IPS-15b (cell line): Measurements from ENCODE around the gene TSC22D2.

Experiments
- H3K27me3 ChIP-seq: one replicate; pipeline ENCODE4 v1.6.1; 2013; ENCODE audit warnings: low read length; ENCODE audit not compliant: control insufficient read depth, insufficient read depth
- H3K36me3 ChIP-seq: one replicate; pipeline ENCODE4 v1.6.1; 2013; ENCODE audit warnings: low read length; ENCODE audit not compliant: control insufficient read depth, insufficient read depth
- H3K4me1 ChIP-seq: one replicate; pipeline ENCODE4 v1.6.1; 2013; ENCODE audit warnings: mild to moderate bottlenecking, low read length; ENCODE audit not compliant: control insufficient read depth, insufficient read depth
- H3K4me3 ChIP-seq: one replicate; pipeline ENCODE4 v1.5.1; 2013; ENCODE audit warnings: low read depth, low read length
- H3K9ac ChIP-seq: one replicate; pipeline ENCODE4 v1.6.1; 2013; ENCODE audit warnings: low read depth, mild to moderate bottlenecking, low read length
- H3K9me3 ChIP-seq: one replicate; pipeline ENCODE4 v1.6.1; 2013; ENCODE audit warnings: mild to moderate bottlenecking, low read length; ENCODE audit not compliant: control insufficient read depth, insufficient read depth

TSC22D2 gene

GRCh38 chr3:150419076-150419868 lies 11.2 kb downstream of the TSC22D2 start:
- Histone ChIP-seq H3K36me3 (no peaks in the 10 kb centered on the region), H3K27me3 (no peaks in the 10 kb centered on the region), H3K4me1 (peaks cover 7% of the 10 kb centered on the region), H3K4me3 (no peak overlapping the region), H3K9me3 (no peaks in the 10 kb centered on the region), H3K9ac (no peak overlapping the region)

- Histone ChIP-seq H3K36me3 (no peaks in the 10 kb centered on the region), H3K4me1 (peaks cover 2% of the 10 kb centered on the region), H3K9ac (no peak overlapping the region)
These were observed 11.9 kb downstream of the TSC22D2 start for GRCh38 chr3:150419959-150420358.

GRCh38 chr3:150421256-150421655 lies 13.2 kb downstream of the TSC22D2 start:
- Histone ChIP-seq H3K9ac (no peak overlapping the region), H3K36me3 (no peaks in the 10 kb centered on the region), H3K4me1 (peaks cover 2% of the 10 kb centered on the region), H3K27me3 (no peaks in the 10 kb centered on the region), H3K9me3 (no peaks in the 10 kb centered on the region), H3K4me3 (no peak overlapping the region)

More at GRCh38 chr3:150419959-150420358, 11.9 kb downstream of the TSC22D2 start:
- H3K9me3 ChIP-seq = no peaks in the 10 kb centered on the region
- H3K4me3 ChIP-seq = no peak overlapping the region
- H3K27me3 ChIP-seq = no peaks in the 10 kb centered on the region

- Histone ChIP-seq H3K27me3 (no peaks in the 10 kb centered on the region), H3K9me3 (no peaks in the 10 kb centered on the region), H3K9ac (no peak overlapping the region), H3K4me3 (no peak overlapping the region), H3K4me1 (peaks cover 2% of the 10 kb centered on the region), H3K36me3 (no peaks in the 10 kb centered on the region)
These were observed 13.9 kb downstream of the TSC22D2 start for GRCh38 chr3:150421799-150422548.

GRCh38 chr3:150422907-150423306 lies 14.8 kb downstream of the TSC22D2 start:
- H3K9ac ChIP-seq = no peak overlapping the region
- no peaks in the 10 kb centered on the region for H3K9me3 ChIP-seq
- H3K4me1 ChIP-seq = peaks cover 2% of the 10 kb centered on the region
- no peaks in the 10 kb centered on the region for H3K27me3 ChIP-seq
- no peak overlapping the region for H3K4me3 ChIP-seq
- H3K36me3 ChIP-seq = no peaks in the 10 kb centered on the region

GRCh38 chr3:150423761-150424160 lies 15.7 kb downstream of the TSC22D2 start:
- no peak overlapping the region for H3K9ac ChIP-seq
- no peaks in the 10 kb centered on the region for H3K9me3 ChIP-seq
- H3K27me3 ChIP-seq = no peaks in the 10 kb centered on the region
- H3K4me1 ChIP-seq = peaks cover 3% of the 10 kb centered on the region
- H3K4me3 ChIP-seq = no peak overlapping the region
- H3K36me3 ChIP-seq = no peaks in the 10 kb centered on the region

GRCh38 chr3:150426292-150426691 lies 18.2 kb downstream of the TSC22D2 start:
- Histone ChIP-seq H3K4me3 (no peak overlapping the region), H3K27me3 (no peaks in the 10 kb centered on the region), H3K9ac (no peak overlapping the region), H3K9me3 (no peaks in the 10 kb centered on the region), H3K36me3 (no peaks in the 10 kb centered on the region), H3K4me1 (peaks cover 3% of the 10 kb centered on the region)

GRCh38 chr3:150428562-150428961 lies 20.5 kb downstream of the TSC22D2 start:
- peaks cover 6% of the 10 kb centered on the region for H3K4me1 ChIP-seq
- no peaks in the 10 kb centered on the region for H3K36me3 ChIP-seq
- H3K27me3 ChIP-seq = no peaks in the 10 kb centered on the region

GRCh38 chr3:150429767-150430671 lies 21.9 kb downstream of the TSC22D2 start:
- Histone ChIP-seq H3K4me1 (peaks cover 6% of the 10 kb centered on the region), H3K4me3 (no peak overlapping the region), H3K9ac (no peak overlapping the region), H3K9me3 (no peaks in the 10 kb centered on the region), H3K36me3 (no peaks in the 10 kb centered on the region), H3K27me3 (no peaks in the 10 kb centered on the region)

More at GRCh38 chr3:150428562-150428961, 20.5 kb downstream of the TSC22D2 start:
- Histone ChIP-seq H3K9ac (no peak overlapping the region), H3K9me3 (no peaks in the 10 kb centered on the region), H3K4me3 (no peak overlapping the region)

GRCh38 chr3:150433347-150433746 lies 25.2 kb downstream of the TSC22D2 start:
- no peaks in the 10 kb centered on the region for H3K36me3 ChIP-seq
- H3K4me1 ChIP-seq = peaks cover 7% of the 10 kb centered on the region
- no peaks in the 10 kb centered on the region for H3K9me3 ChIP-seq
- no peak overlapping the region for H3K9ac ChIP-seq
- H3K4me3 ChIP-seq = no peak overlapping the region
- H3K27me3 ChIP-seq = no peaks in the 10 kb centered on the region

GRCh38 chr3:150434234-150434633 lies 26.1 kb downstream of the TSC22D2 start:
- peaks cover 4% of the 10 kb centered on the region for H3K4me1 ChIP-seq
- H3K9me3 ChIP-seq = no peaks in the 10 kb centered on the region
- no peak overlapping the region for H3K9ac ChIP-seq
- H3K4me3 ChIP-seq = no peak overlapping the region
- H3K36me3 ChIP-seq = no peaks in the 10 kb centered on the region
- no peaks in the 10 kb centered on the region for H3K27me3 ChIP-seq
